ENCODE results near the gene OR1F1. TPM values are rescaled to one million over a fixed set of nuclear protein-coding genes. Genes with fewer than 3 reads are reported as not detected.
"Not testable (repeated sequence)": the region's sequence is repeated elsewhere in the genome, so short reads cannot be mapped to it uniquely, and the experiment has no call there.

OR1F1 gene
- total RNA-seq, 2 experiments from 2014 or later, result not detected

GRCh38 chr16:3171181-3171854 lies 16.7 kb upstream of the OR1F1 start:
- H3K36me3 Mint-ChIP-seq, result no peaks in the 10 kb centered on the region
- H3K27me3 Mint-ChIP-seq, result peaks cover 74% of the 10 kb centered on the region
- peak; percentile 59 for ATAC-seq (ENCODE audit: low read depth)
- H3K4me3 Mint-ChIP-seq, result peak overlapping the region; percentile 78
- DNase-seq, result peak; percentile 63
- POLR2A ChIA-PET, result interaction anchor here (0.6 to 2.3 kb wide), 11 partner anchors 8 to 334 kb away, joined by 3 to 7 read pairs (median 4); partner anchors contain the start of genes OR1F1, ZNF174, ZNF213 and ZSCAN32
- no peaks in the 10 kb centered on the region for H3K9me3 Mint-ChIP-seq
- H3K4me1 Mint-ChIP-seq, result peaks cover 34% of the 10 kb centered on the region
- H3K27ac Mint-ChIP-seq, result peak overlapping the region; percentile 54

DNA sequence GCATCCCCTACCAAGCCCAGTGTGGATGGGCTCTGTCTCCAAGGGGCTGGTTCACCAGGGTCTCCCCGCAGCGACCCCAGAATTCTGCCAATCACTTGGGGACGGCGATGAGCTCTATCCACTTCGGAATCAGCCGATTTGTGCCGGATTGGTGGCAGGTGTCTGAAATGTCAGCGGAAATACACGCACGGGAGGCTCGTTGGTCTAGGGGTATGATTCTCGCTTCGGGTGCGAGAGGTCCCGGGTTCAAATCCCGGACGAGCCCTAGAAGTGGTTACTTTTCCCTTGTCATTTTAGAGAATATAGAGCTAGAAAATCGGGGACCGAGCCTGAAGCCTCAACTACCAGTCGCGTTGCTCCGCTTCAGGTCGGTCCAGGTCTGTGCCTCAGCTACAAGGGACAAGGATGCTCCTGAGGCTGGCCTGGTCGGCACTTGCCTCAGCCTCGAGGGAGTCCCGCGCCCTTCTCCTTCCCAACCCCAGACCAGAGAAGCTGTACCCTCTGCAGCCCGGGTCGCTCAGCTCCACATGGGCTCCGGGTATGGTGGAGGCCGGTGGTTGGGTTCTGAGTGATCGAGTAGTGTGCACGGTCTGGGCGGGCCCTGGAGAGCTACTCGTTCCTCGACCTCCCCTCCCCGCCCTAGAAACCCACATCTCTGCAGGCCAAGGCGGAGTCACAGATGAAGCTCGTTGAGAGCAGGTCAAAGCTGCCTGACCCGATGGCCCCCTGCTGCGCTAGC lies 16.0 kb upstream of the OR1F1 start:
- peaks cover 80% of the 10 kb centered on the region for H3K27me3 Mint-ChIP-seq
- no peaks in the 10 kb centered on the region for H3K36me3 Mint-ChIP-seq
- H3K9me3 Mint-ChIP-seq, result no peaks in the 10 kb centered on the region
- peaks cover 34% of the 10 kb centered on the region for H3K4me1 Mint-ChIP-seq
- peak overlapping the region; percentile 45 for H3K27ac Mint-ChIP-seq
- ATAC-seq (ENCODE audit: low read depth) (peak; percentile 27), DNase-seq (peak; percentile 60)
- POLR2A ChIA-PET, result interaction anchor here (0.6 to 2.3 kb wide), 7 partner anchors 9 to 334 kb away, joined by 4 to 7 read pairs (median 5); partner anchors contain the start of genes OR1F1, ZNF174, ZNF213 and ZSCAN32
- H3K4me3 Mint-ChIP-seq, result peak overlapping the region; percentile 78

DNA sequence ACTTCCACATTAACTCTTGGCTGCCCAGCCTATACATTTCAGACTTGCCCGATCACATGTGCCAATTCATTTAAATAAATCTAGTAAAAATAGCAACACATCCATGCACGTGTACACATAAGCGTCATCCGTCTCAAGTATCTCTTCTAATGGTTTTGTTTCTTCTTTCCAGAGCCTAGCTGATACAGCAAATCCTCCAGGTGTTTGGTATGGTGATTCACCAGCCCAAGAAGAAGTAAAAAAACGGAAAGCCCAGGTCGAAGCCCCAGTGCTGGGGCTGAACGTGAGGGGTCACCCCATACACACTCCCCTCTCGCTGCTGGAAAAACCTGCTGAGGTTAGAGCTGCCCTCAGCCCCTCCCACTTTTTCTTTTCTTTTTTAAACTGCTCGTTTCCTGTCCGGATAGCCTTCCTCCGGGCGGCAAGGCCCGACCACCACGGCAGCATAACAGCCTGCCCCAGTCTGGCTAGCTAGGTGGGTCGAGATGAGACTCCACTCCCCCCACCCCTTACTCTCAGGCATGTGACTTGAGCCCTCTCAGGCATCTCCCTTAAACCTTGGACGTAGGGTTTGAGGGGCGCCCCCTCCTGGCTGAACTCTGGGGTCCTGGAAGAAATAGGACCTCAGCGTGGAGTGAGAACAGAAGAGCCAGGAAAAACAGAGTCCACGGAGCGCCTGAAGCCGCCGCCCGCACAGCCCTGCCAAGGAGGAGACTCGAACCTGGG lies 13.9 kb upstream of the OR1F1 start:
- H3K27ac Mint-ChIP-seq, result peak overlapping the region; percentile 25
- POLR2A ChIA-PET, result interaction anchor here (0.9 kb wide), 1 partner anchor 61 kb away, joined by 3 read pairs; the partner anchor contains the start of gene ZNF200
- ATAC-seq (ENCODE audit: low read depth) (peak; percentile 23), DNase-seq (peak; percentile 53)
- H3K4me1 Mint-ChIP-seq, result peaks cover 34% of the 10 kb centered on the region
- no peaks in the 10 kb centered on the region for H3K9me3 Mint-ChIP-seq
- H3K36me3 Mint-ChIP-seq, result no peaks in the 10 kb centered on the region
- H3K4me3 Mint-ChIP-seq, result peak overlapping the region; percentile 72
- peaks cover 81% of the 10 kb centered on the region for H3K27me3 Mint-ChIP-seq

DNA sequence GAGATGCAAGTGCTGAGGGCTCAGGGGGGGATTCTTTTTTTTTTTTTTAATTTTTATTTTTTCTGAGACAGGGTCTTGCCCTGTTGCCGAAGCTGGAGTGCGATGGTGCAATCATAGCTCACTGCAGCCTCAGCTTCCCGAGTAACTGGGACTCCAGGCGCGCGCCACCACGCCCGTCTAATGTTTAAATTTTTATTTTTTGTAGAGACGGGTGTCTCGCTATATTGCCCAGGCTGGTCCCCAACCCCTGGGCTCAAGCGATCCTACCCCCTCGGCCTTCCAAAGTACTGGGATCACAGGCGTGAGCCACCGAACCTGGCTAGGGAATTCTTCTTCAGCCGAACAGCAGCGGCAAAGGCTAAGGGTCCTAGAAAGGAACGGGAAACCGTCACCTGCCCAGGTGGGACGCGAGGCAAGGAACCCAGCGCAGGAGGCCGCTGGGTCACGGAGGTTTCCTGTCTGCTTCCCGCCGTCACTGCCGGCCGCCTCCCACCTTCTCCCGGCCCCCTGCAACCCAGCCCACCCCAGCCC lies 13.3 kb upstream of the OR1F1 start:
- Mint-ChIP-seq H3K36me3 (no peaks in the 10 kb centered on the region), H3K27me3 (peaks cover 82% of the 10 kb centered on the region), H3K27ac (peak overlapping the region; percentile 25), H3K4me3 (peak overlapping the region; percentile 72), H3K9me3 (no peaks in the 10 kb centered on the region), H3K4me1 (peaks cover 34% of the 10 kb centered on the region)
- ATAC-seq (ENCODE audit: low read depth) (no peak), DNase-seq (no peak)
- POLR2A ChIA-PET, result interaction anchor here (0.9 kb wide), 1 partner anchor 60 kb away, joined by 3 read pairs; the partner anchor contains the start of gene ZNF200

GRCh38 chr16:3175157-3176093 lies 12.6 kb upstream of the OR1F1 start:
- H3K36me3 Mint-ChIP-seq, result no peaks in the 10 kb centered on the region
- DNase-seq, result peak; percentile 47
- POLR2A ChIA-PET, result interaction anchor here (0.5 kb wide), 1 partner anchor 154 kb away, joined by 3 read pairs; no protein-coding TSS in a partner anchor
- H3K4me3 Mint-ChIP-seq, result no peak overlapping the region
- peak overlapping the region; percentile 54 for H3K27ac Mint-ChIP-seq
- peaks cover 33% of the 10 kb centered on the region for H3K4me1 Mint-ChIP-seq
- no peak for ATAC-seq (ENCODE audit: low read depth)
- peaks cover 82% of the 10 kb centered on the region for H3K27me3 Mint-ChIP-seq
- H3K9me3 Mint-ChIP-seq, result no peaks in the 10 kb centered on the region

GRCh38 chr16:3179651-3180050 lies 8.4 kb upstream of the OR1F1 start:
- Mint-ChIP-seq H3K9me3 (no peaks in the 10 kb centered on the region), H3K4me1 (peaks cover 23% of the 10 kb centered on the region), H3K4me3 (no peak overlapping the region), H3K36me3 (no peaks in the 10 kb centered on the region), H3K27ac (no peak overlapping the region), H3K27me3 (peaks cover 90% of the 10 kb centered on the region)
- POLR2A ChIA-PET, result interaction anchor here (0.5 to 1.3 kb wide), 3 partner anchors 9 to 171 kb away, joined by 3 read pairs; no protein-coding TSS in a partner anchor
- DNase-seq (no peak), ATAC-seq (ENCODE audit: low read depth) (no peak)

GRCh38 chr16:3180445-3180878 lies 7.5 kb upstream of the OR1F1 start:
- POLR2A ChIA-PET, result interaction anchor here (1.0 to 1.3 kb wide), 2 partner anchors 10 to 172 kb away, joined by 3 read pairs; no protein-coding TSS in a partner anchor
- Mint-ChIP-seq H3K27me3 (peaks cover 90% of the 10 kb centered on the region), H3K4me3 (no peak overlapping the region), H3K27ac (no peak overlapping the region), H3K36me3 (no peaks in the 10 kb centered on the region), H3K4me1 (peaks cover 23% of the 10 kb centered on the region), H3K9me3 (no peaks in the 10 kb centered on the region)
- DNase-seq, result no peak
- ATAC-seq (ENCODE audit: low read depth), result no peak

DNA sequence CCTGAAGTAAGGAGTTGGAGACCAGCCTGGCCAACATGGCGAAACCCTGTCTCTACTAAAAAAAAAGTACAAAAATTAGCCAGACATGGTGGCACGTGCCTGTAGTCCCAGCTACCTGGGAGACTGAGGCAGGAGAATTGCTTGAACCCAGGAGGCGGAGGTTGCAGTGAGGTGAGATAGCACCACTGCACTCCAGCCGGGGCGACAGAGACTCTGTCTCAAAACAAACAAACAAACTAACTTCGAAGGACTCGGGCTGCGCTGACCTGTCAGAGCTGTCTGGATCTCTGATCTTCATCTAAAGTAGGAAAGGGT lies 5.8 kb upstream of the OR1F1 start:
- not testable (repeated sequence) for DNase-seq; ATAC-seq (ENCODE audit: low read depth); H3K36me3 Mint-ChIP-seq; H3K9me3 Mint-ChIP-seq
- peak overlapping the region; percentile 73 for H3K4me3 Mint-ChIP-seq
- POLR2A ChIA-PET, result interaction anchor here (1.0 to 1.5 kb wide), 3 partner anchors 10 to 183 kb away, joined by 3 to 4 read pairs (median 3); no protein-coding TSS in a partner anchor
- peaks cover 23% of the 10 kb centered on the region for H3K4me1 Mint-ChIP-seq
- H3K27ac Mint-ChIP-seq, result peak overlapping the region; percentile 79
- peaks cover 90% of the 10 kb centered on the region for H3K27me3 Mint-ChIP-seq

DNA sequence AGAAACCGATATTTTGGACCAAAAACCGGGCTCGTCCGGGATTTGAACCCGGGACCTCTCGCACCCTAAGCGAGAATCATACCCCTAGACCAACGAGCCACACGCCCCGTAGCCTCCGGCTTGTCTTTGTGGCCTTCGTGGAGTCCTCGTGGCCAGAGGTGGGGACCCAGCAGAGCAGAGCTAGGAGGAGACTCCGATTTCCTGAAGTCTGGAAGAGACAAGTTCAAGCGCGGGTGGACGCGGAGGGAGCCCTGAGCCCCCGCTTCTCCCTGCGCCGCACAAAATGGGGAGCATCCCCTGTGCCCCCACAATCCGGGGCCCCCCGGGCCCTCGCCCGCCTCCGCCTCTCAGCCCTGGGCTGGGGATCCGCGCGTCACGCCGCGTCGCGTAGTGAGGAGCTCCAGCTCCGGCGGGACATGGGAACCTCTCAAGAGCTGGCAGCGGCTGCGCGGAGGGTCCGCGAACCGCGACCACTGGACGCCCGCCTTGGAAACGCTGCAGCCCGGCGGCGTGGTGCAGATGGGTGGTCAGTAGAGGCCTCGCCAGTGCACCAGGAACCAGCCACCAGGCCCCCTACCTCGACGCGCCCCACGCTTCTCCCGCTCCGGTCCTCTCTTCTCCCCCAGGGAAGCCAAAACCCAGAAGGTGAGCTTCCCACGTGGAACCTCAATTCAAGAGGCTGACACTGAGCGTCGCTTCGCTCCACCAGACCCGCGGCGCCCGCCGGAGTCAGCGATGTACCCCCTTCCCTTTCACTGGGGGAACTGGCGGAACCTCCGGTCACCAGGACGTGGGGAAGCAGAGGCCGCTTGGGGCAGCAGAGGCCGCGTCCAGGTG lies 5.2 kb upstream of the OR1F1 start:
- H3K4me1 Mint-ChIP-seq, result peaks cover 28% of the 10 kb centered on the region
- H3K27me3 Mint-ChIP-seq, result peaks cover 90% of the 10 kb centered on the region
- POLR2A ChIA-PET, result interaction anchor here (0.8 to 1.6 kb wide), 5 partner anchors 10 to 182 kb away, joined by 3 to 5 read pairs (median 3); partner anchors contain the start of genes ZNF200 and ZNF263
- DNase-seq (peak; percentile 62), ATAC-seq (ENCODE audit: low read depth) (peak; percentile 32)
- H3K27ac Mint-ChIP-seq, result peak overlapping the region; percentile 79
- H3K36me3 Mint-ChIP-seq, result no peaks in the 10 kb centered on the region
- no peaks in the 10 kb centered on the region for H3K9me3 Mint-ChIP-seq
- H3K4me3 Mint-ChIP-seq, result peak overlapping the region; percentile 84

- Mint-ChIP-seq H3K27me3 (peaks cover 87% of the 10 kb centered on the region), H3K4me3 (peak overlapping the region; percentile 84), H3K9me3 (no peaks in the 10 kb centered on the region), H3K36me3 (no peaks in the 10 kb centered on the region), H3K27ac (peak overlapping the region; percentile 55), H3K4me1 (peaks cover 33% of the 10 kb centered on the region)
- ATAC-seq (ENCODE audit: low read depth), result no peak
- no peak for DNase-seq
- POLR2A ChIA-PET, result interaction anchor here (0.8 to 1.6 kb wide), 6 partner anchors 25 to 181 kb away, joined by 3 to 5 read pairs (median 3); partner anchors contain the start of genes ZNF200 and ZNF263
These were observed 4.4 kb upstream of the OR1F1 start for GRCh38 chr16:3183445-3184139.

All from activated naive CD8-positive, alpha-beta T cell treated with anti-CD3 and anti-CD28 coated beads, Interleukin-2, amount 10 ng/mL, durations not matched to agents 7 days and 5 days (primary cell).